HS-27A (cell line): ENCODE results near the gene MS4A14.
A peak's percentile ranks its signal among the peaks of the same experiment; 100 is the strongest.
"Not testable (repeated sequence)": the region's sequence is repeated elsewhere in the genome, so short reads cannot be mapped to it uniquely, and the experiment has no call there.

Experiments
- DNase-seq: peaks from one replicate; pipeline ENCODE4 v3.0.0-alpha.2; 2012; ENCODE audit warnings: low read depth, missing footprints

MS4A14 gene

GRCh38 chr11:60389279-60389910, 6.9 kb upstream of the MS4A14 start:
- no peak for DNase-seq

- no peak for DNase-seq
Measured at GRCh38 chr11:60390419-60390818, 5.8 kb upstream of the MS4A14 start.

- no peak for DNase-seq
Measured at GRCh38 chr11:60392361-60392760, 3.9 kb upstream of the MS4A14 start.

- no peak for DNase-seq
Measured at GRCh38 chr11:60393016-60393415, 3.2 kb upstream of the MS4A14 start.

GRCh38 chr11:60394666-60395380, 1.4 kb upstream of the MS4A14 start:
- DNase-seq: no peak

GRCh38 chr11:60396799-60397198, 540 bp downstream of the MS4A14 start:
- no peak for DNase-seq

- no peak for DNase-seq
Measured at GRCh38 chr11:60420015-60420414, 23.8 kb downstream of the MS4A14 start.

GRCh38 chr11:60422609-60423008, 26.4 kb downstream of the MS4A14 start:
- no peak for DNase-seq

- peak; percentile 11 for DNase-seq
Measured at GRCh38 chr11:60428517-60428916, 32.3 kb downstream of the MS4A14 start.

- no peak for DNase-seq
Measured at GRCh38 chr11:60429272-60429671, 33.0 kb downstream of the MS4A14 start, which contains the start of gene MS4A5. Gene MS4A5 (plus strand): TSS chr11:60429572. CDS start chr11:60429675, 103 bp downstream.

GRCh38 chr11:60431251-60431650, 35.0 kb downstream of the MS4A14 start:
- DNase-seq: no peak

- DNase-seq: no peak
Measured at GRCh38 chr11:60433401-60433800, 37.1 kb downstream of the MS4A14 start.

- DNase-seq: no peak
Measured at GRCh38 chr11:60447070-60447469, 50.8 kb downstream of the MS4A14 start.

GRCh38 chr11:60447846-60448245, 51.6 kb downstream of the MS4A14 start:
- DNase-seq: no peak

GRCh38 chr11:60451185-60451584, 54.9 kb downstream of the MS4A14 start:
- DNase-seq: not testable (repeated sequence)

GRCh38 chr11:60454212-60454611, 58.0 kb downstream of the MS4A14 start:
- DNase-seq: no peak

- DNase-seq: no peak
Measured at GRCh38 chr11:60455531-60456042, 59.3 kb downstream of the MS4A14 start, which contains the start of gene MS4A1. Gene MS4A1 (plus strand): TSS chr11:60455847. CDS start chr11:60462375, 6,528 bp downstream.

GRCh38 chr11:60457576-60457975, 61.3 kb downstream of the MS4A14 start:
- no peak for DNase-seq

GRCh38 chr11:60459345-60459744, 63.1 kb downstream of the MS4A14 start:
- DNase-seq: no peak
